Esophagus squamous epithelium (tissue), 4 donors: Measurements from ENCODE around the gene PLEKHA6.
"Not testable (repeated sequence)": the region's sequence is repeated elsewhere in the genome, so short reads cannot be mapped to it uniquely, and the experiment has no call there.

Experiments used
- POLR2A ChIP-seq, 4 donors: fragments of 450-650 bp; IDR thresholded peaks; one replicate each; pipeline ENCODE4 v1.6.1; 2017; ENCODE audit warnings: antibody characterized with exemption in 4 of 4, mild to moderate bottlenecking in 4 of 4, moderate library complexity in 3 of 4
- TF ChIP-seq, protein P1 (sequence below), 6 experiments: fragments of 450-650 bp in 4 of 6; fragments of 200-600 bp in 2 of 6; sonication (generic) in 2 of 6; IDR thresholded peaks; one replicate each; pipeline ENCODE4 v1.5.1; 2016 to 2019; ENCODE audit warnings: antibody characterized with exemption in 6 of 6, mild to moderate bottlenecking in 4 of 6, moderate library complexity in 4 of 6

DNA sequence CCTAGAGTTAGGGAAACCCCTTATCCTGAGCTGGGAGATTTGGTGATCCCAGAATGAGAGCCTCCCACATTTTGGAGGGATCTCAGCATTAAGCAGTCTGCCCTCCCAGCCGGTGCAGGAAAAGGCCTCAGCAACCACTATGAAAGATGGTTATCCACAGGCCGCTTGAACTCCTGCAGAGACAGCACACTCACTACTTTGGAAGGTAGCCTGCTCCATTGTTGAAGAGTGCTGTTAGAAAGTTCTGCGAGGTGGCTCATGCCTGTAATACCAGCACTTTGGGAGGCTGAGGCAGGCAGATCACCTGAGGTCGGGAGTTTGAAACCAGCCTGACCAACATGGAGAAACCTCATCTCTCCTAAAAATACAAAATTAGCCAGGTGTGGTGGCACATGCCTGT lies 48.8 kb downstream of the PLEKHA6 start:
- TF ChIP-seq, protein P1, sequence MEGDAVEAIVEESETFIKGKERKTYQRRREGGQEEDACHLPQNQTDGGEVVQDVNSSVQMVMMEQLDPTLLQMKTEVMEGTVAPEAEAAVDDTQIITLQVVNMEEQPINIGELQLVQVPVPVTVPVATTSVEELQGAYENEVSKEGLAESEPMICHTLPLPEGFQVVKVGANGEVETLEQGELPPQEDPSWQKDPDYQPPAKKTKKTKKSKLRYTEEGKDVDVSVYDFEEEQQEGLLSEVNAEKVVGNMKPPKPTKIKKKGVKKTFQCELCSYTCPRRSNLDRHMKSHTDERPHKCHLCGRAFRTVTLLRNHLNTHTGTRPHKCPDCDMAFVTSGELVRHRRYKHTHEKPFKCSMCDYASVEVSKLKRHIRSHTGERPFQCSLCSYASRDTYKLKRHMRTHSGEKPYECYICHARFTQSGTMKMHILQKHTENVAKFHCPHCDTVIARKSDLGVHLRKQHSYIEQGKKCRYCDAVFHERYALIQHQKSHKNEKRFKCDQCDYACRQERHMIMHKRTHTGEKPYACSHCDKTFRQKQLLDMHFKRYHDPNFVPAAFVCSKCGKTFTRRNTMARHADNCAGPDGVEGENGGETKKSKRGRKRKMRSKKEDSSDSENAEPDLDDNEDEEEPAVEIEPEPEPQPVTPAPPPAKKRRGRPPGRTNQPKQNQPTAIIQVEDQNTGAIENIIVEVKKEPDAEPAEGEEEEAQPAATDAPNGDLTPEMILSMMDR (IDR thresholded peaks at IDR 0.05) = not testable (repeated sequence)
- TF ChIP-seq POLR2A (IDR thresholded peaks at IDR 0.05) = not testable (repeated sequence)
